WTC11 (cell line): ENCODE measurements around the gene HOXB3. TPM values are rescaled to one million over a fixed set of nuclear protein-coding genes. Genes with fewer than 3 reads are reported as not detected.

Source experiments
- ATAC-seq: fragments of 200-7000 bp; cut with Tn5 transposase; 2 replicates; pipeline ENCODE4 v1.10.0; 2021; ENCODE audit warnings: mild to moderate bottlenecking, moderate library complexity
- CTCF ChIA-PET: fragments of 300-600 bp; sonication (Branson Sonifier 250); formaldehyde crosslinking; loops from one replicate; lab custom pipeline; 2021; ENCODE audit warnings: antibody characterized with exemption; lab: Charles Lee
- POLR2A ChIA-PET: fragments of 350-600 bp; sonication (Branson Sonifier 250); formaldehyde crosslinking; loops from one replicate; lab custom pipeline; 2021; ENCODE audit warnings: antibody characterized with exemption; lab: Charles Lee
- DNase-seq: peaks from one replicate; pipeline ENCODE4 v3.0.0; 2021; ENCODE audit warnings: low spot score
- H3K27ac Mint-ChIP-seq: 2 replicates; pipeline ENCODE4 v1.8.0; 2021; ENCODE audit warnings: mixed read lengths
- H3K27me3 Mint-ChIP-seq: 2 replicates; pipeline ENCODE4 v1.8.0; 2021; ENCODE audit warnings: low read depth, mild to moderate bottlenecking, moderate library complexity, mixed read lengths
- H3K36me3 Mint-ChIP-seq: 2 replicates; pipeline ENCODE4 v1.8.0; 2021; ENCODE audit warnings: mixed read lengths
- H3K4me1 Mint-ChIP-seq: 2 replicates; pipeline ENCODE4 v1.8.0; 2022; ENCODE audit warnings: mixed read lengths
- H3K4me3 Mint-ChIP-seq: 2 replicates; pipeline ENCODE4 v1.8.0; 2021; ENCODE audit warnings: mild to moderate bottlenecking, moderate library complexity, mixed read lengths
- H3K9me3 Mint-ChIP-seq: 2 replicates; pipeline ENCODE4 v1.8.0; 2021; ENCODE audit warnings: mixed read lengths
- ATF1 ChIP-seq: sonication (generic); formaldehyde crosslinking; IDR thresholded peaks from 2 replicates; pipeline ENCODE4 v1.8.1; 2023; ENCODE audit warnings: mild to moderate bottlenecking, moderate library complexity, missing genetic modification reagents
- ATF2 ChIP-seq: sonication (generic); formaldehyde crosslinking; IDR thresholded peaks from 2 replicates; pipeline ENCODE4 v1.8.1; 2022; ENCODE audit warnings: low read depth, missing genetic modification reagents, borderline replicate concordance
- ATF3 ChIP-seq: sonication (generic); formaldehyde crosslinking; conservative IDR thresholded peaks from 2 replicates; pipeline ENCODE4 v1.8.1; 2022; ENCODE audit warnings: mild to moderate bottlenecking, missing genetic modification reagents
- CREB1 ChIP-seq: sonication (generic); formaldehyde crosslinking; IDR thresholded peaks from 2 replicates; pipeline ENCODE4 v1.8.0; 2023; ENCODE audit warnings: mild to moderate bottlenecking, missing genetic modification reagents
- CREM ChIP-seq: sonication (generic); formaldehyde crosslinking; IDR thresholded peaks from 2 replicates; pipeline ENCODE4 v1.8.1; 2022; ENCODE audit warnings: mild to moderate bottlenecking, missing genetic modification reagents, moderate library complexity
- E2F5 ChIP-seq: sonication (generic); formaldehyde crosslinking; IDR thresholded peaks from 2 replicates; pipeline ENCODE4 v1.8.1; 2022; ENCODE audit warnings: mild to moderate bottlenecking, moderate library complexity, missing genetic modification reagents
- ELF4 ChIP-seq: sonication (generic); formaldehyde crosslinking; IDR thresholded peaks from 2 replicates; pipeline ENCODE4 v1.8.1; 2022; ENCODE audit warnings: low read depth, mild to moderate bottlenecking, moderate library complexity, missing genetic modification reagents
- EMX1 ChIP-seq: fragments of 250-450 bp; sonication (Bioruptor Pico); IDR thresholded peaks from 2 replicates; pipeline ENCODE4 v1.8.0; 2021; ENCODE audit warnings: mild to moderate bottlenecking
- FOXP1 ChIP-seq: sonication (generic); formaldehyde crosslinking; IDR thresholded peaks from 2 replicates; pipeline ENCODE4 v1.8.0; 2022; ENCODE audit warnings: missing genetic modification reagents, mild to moderate bottlenecking, moderate library complexity, borderline replicate concordance
- KAT7 ChIP-seq: sonication (generic); formaldehyde crosslinking; IDR thresholded peaks from 2 replicates; pipeline ENCODE4 v1.8.1; 2023; ENCODE audit warnings: missing genetic modification reagents, mild to moderate bottlenecking, borderline replicate concordance
- NFATC4 ChIP-seq: fragments of 250-450 bp; sonication (Bioruptor Pico); IDR thresholded peaks from 2 replicates; pipeline ENCODE4 v1.9.0; 2021; ENCODE audit warnings: mild to moderate bottlenecking
- NFYB ChIP-seq: sonication (generic); formaldehyde crosslinking; conservative IDR thresholded peaks from 2 replicates; pipeline ENCODE4 v1.8.0; 2022; ENCODE audit warnings: low read depth, missing genetic modification reagents
- OVOL2 ChIP-seq: fragments of 250-450 bp; sonication (Bioruptor Pico); IDR thresholded peaks from 2 replicates; pipeline ENCODE4 v1.9.0; 2021; ENCODE audit warnings: mild to moderate bottlenecking, borderline replicate concordance
- PRRX2 ChIP-seq: fragments of 250-450 bp; sonication (Bioruptor Pico); IDR thresholded peaks from 2 replicates; pipeline ENCODE4 v1.8.0; 2021; ENCODE audit warnings: mild to moderate bottlenecking
- RELA ChIP-seq: sonication (generic); formaldehyde crosslinking; IDR thresholded peaks from 2 replicates; pipeline ENCODE4 v1.8.1; 2022; ENCODE audit warnings: missing genetic modification reagents, mild to moderate bottlenecking, borderline replicate concordance
- SOX15 ChIP-seq: fragments of 250-450 bp; sonication (Bioruptor Pico); IDR thresholded peaks from 2 replicates; pipeline ENCODE4 v1.9.0; 2021; ENCODE audit warnings: mild to moderate bottlenecking
- TEAD1 ChIP-seq: sonication (generic); formaldehyde crosslinking; IDR thresholded peaks from 2 replicates; pipeline ENCODE4 v1.8.0; 2022; ENCODE audit warnings: mild to moderate bottlenecking, missing genetic modification reagents
- TEAD4 ChIP-seq: sonication (generic); formaldehyde crosslinking; IDR thresholded peaks from 2 replicates; pipeline ENCODE4 v1.8.0; 2022; ENCODE audit warnings: mild to moderate bottlenecking, missing genetic modification reagents
- TP53 ChIP-seq: sonication (generic); formaldehyde crosslinking; IDR thresholded peaks from 2 replicates; pipeline ENCODE4 v1.8.1; 2023; ENCODE audit warnings: mild to moderate bottlenecking, missing genetic modification reagents
- USF1 ChIP-seq: sonication (generic); formaldehyde crosslinking; IDR thresholded peaks from 2 replicates; pipeline ENCODE4 v1.8.0; 2022; ENCODE audit warnings: mild to moderate bottlenecking, missing genetic modification reagents
- USF2 ChIP-seq: sonication (generic); formaldehyde crosslinking; IDR thresholded peaks from 2 replicates; pipeline ENCODE4 v1.8.1; 2023; ENCODE audit warnings: mild to moderate bottlenecking, missing genetic modification reagents, moderate library complexity
- ZBTB43 ChIP-seq: sonication (generic); formaldehyde crosslinking; IDR thresholded peaks from 2 replicates; pipeline ENCODE4 v1.8.1; 2023; ENCODE audit warnings: mild to moderate bottlenecking, missing genetic modification reagents
- ZNF219 ChIP-seq: sonication (generic); formaldehyde crosslinking; IDR thresholded peaks from 2 replicates; pipeline ENCODE4 v1.8.0; 2023; ENCODE audit warnings: missing genetic modification reagents, mild to moderate bottlenecking, borderline replicate concordance
- ZNF232 ChIP-seq: sonication (generic); formaldehyde crosslinking; IDR thresholded peaks from 2 replicates; pipeline ENCODE4 v1.8.0; 2022; ENCODE audit warnings: mild to moderate bottlenecking, missing genetic modification reagents
- ZNF423 ChIP-seq: fragments of 250-450 bp; sonication (Bioruptor Pico); IDR thresholded peaks from 2 replicates; pipeline ENCODE4 v2.1.2; 2022; ENCODE audit warnings: mild to moderate bottlenecking, moderate library complexity
- total RNA-seq: library from RNA; stranded (reverse); gene quantifications from 3 replicates; pipeline ENCODE4 v1.2.3, GENCODE V29; 2021

The HOXB3 gene
- total RNA-seq, 1 experiment from 2014 or later = 0.09 TPM

- peaks cover 23% of the 10 kb centered on the region for H3K4me1 Mint-ChIP-seq
- ChIA-PET CTCF (interaction anchor here (0.8 to 2.5 kb wide), 4 partner anchors 11 to 29 kb away, joined by 3 to 9 read pairs (median 6); partner anchors contain the start of gene HOXB5), POLR2A (no interaction called here)
- H3K4me3 Mint-ChIP-seq = no peak overlapping the region
- no peak for TF ChIP-seq EMX1 (CRISPR knock-in tag)
- no peak for TF ChIP-seq E2F5 (CRISPR knock-in tag)
- no peak for TF ChIP-seq PRRX2
- TF ChIP-seq CREB1 (CRISPR knock-in tag) = no peak
- no peak for TF ChIP-seq ZNF232
- TF ChIP-seq SOX15 = no peak
- TF ChIP-seq ELF4 (CRISPR knock-in tag) = no peak
- TF ChIP-seq NFYB (CRISPR knock-in tag) = no peak
- TF ChIP-seq OVOL2 (CRISPR knock-in tag) = no peak
- TF ChIP-seq ATF3 (CRISPR knock-in tag) = no peak
- TF ChIP-seq ATF2 = no peak
- TF ChIP-seq ZNF219 (CRISPR knock-in tag) = no peak
- TF ChIP-seq USF2 = no peak
- TF ChIP-seq TEAD1 = no peak
- TF ChIP-seq KAT7 (CRISPR knock-in tag) = no peak
- no peak for TF ChIP-seq RELA (CRISPR knock-in tag)
- no peak for TF ChIP-seq FOXP1
- no peak for TF ChIP-seq CREM (CRISPR knock-in tag)
- no peak for TF ChIP-seq TEAD4
- H3K27me3 Mint-ChIP-seq = peaks cover 100% of the 10 kb centered on the region; the same call in 1 of the 2 replicates
- H3K36me3 Mint-ChIP-seq = 0 out of 2 replicates have a peak, but pooled peaks cover 5% of the 10 kb centered on the region
- no peak for ATAC-seq
- DNase-seq = no peak
- no peaks in the 10 kb centered on the region for H3K9me3 Mint-ChIP-seq
- H3K27ac Mint-ChIP-seq = no peak overlapping the region
These were observed 17.0 kb upstream of the HOXB3 start for GRCh38 chr17:48606892-48607614.

GRCh38 chr17:48605991-48606891, 16.2 kb upstream of the HOXB3 start:
- no peak overlapping the region for H3K4me3 Mint-ChIP-seq
- H3K27ac Mint-ChIP-seq = no peak overlapping the region
- ATAC-seq (no peak), DNase-seq (no peak)
- H3K36me3 Mint-ChIP-seq = 0 out of 2 replicates have a peak, but pooled peaks cover 5% of the 10 kb centered on the region
- CTCF ChIA-PET = interaction anchor here (0.6 to 2.5 kb wide), 7 partner anchors 8 to 30 kb away, joined by 3 to 9 read pairs (median 4); partner anchors contain the start of gene HOXB5
- peaks cover 100% of the 10 kb centered on the region; the same call in 1 of the 2 replicates for H3K27me3 Mint-ChIP-seq
- H3K9me3 Mint-ChIP-seq = no peaks in the 10 kb centered on the region
- POLR2A ChIA-PET = no interaction called here
- H3K4me1 Mint-ChIP-seq = peaks cover 20% of the 10 kb centered on the region
- TF ChIP-seq KAT7 (CRISPR knock-in tag) (no peak), NFATC4 (CRISPR knock-in tag) (no peak), FOXP1 (no peak), ZNF219 (CRISPR knock-in tag) (no peak), USF1 (CRISPR knock-in tag) (no peak), ATF2 (no peak), ATF1 (CRISPR knock-in tag) (no peak), ZNF423 (no peak), ZBTB43 (CRISPR knock-in tag) (no peak), TP53 (CRISPR knock-in tag) (no peak)
